GM08714 (cell line): ENCODE data around the gene FNTB.

Experiments
- H3K4me3 ChIP-seq: fragments of 200-500 bp; sonication (Bioruptor generic); 2 replicates; pipeline ENCODE4 v1.5.1; 2014; ENCODE audit warnings: mild to moderate bottlenecking, low read length, inconsistent platforms
- ZNF274 ChIP-seq: IDR thresholded peaks from 2 replicates; pipeline ENCODE4 v1.6.1; 2012; ENCODE audit warnings: mild to moderate bottlenecking, low read depth, low read length

FNTB gene

GRCh38 chr14:65032319-65032718, 45.6 kb downstream of the FNTB start:
- no peak for TF ChIP-seq ZNF274
- H3K4me3 ChIP-seq: no peak overlapping the region

- no peak overlapping the region for H3K4me3 ChIP-seq
- no peak for TF ChIP-seq ZNF274
Measured at GRCh38 chr14:65033181-65033580, 46.5 kb downstream of the FNTB start.

GRCh38 chr14:65034021-65034420, 47.3 kb downstream of the FNTB start:
- no peak for TF ChIP-seq ZNF274
- no peak overlapping the region for H3K4me3 ChIP-seq

GRCh38 chr14:65035049-65035448, 48.4 kb downstream of the FNTB start:
- H3K4me3 ChIP-seq: no peak overlapping the region
- no peak for TF ChIP-seq ZNF274

- H3K4me3 ChIP-seq: no peak overlapping the region
- no peak for TF ChIP-seq ZNF274
Measured at GRCh38 chr14:65038966-65039365, 52.3 kb downstream of the FNTB start.

- no peak for TF ChIP-seq ZNF274
- H3K4me3 ChIP-seq: no peak overlapping the region
Measured at GRCh38 chr14:65040666-65041433, 54.2 kb downstream of the FNTB start.

- no peak overlapping the region for H3K4me3 ChIP-seq
- no peak for TF ChIP-seq ZNF274
Measured at GRCh38 chr14:65041434-65041915, 54.8 kb downstream of the FNTB start.

- TF ChIP-seq ZNF274: no peak
- H3K4me3 ChIP-seq: no peak overlapping the region
Measured at GRCh38 chr14:65042296-65042695, 55.6 kb downstream of the FNTB start.

GRCh38 chr14:65042731-65043372, 56.2 kb downstream of the FNTB start:
- TF ChIP-seq ZNF274: no peak
- no peak overlapping the region for H3K4me3 ChIP-seq

- H3K4me3 ChIP-seq: no peak overlapping the region
- TF ChIP-seq ZNF274: no peak
Measured at GRCh38 chr14:65043893-65044595, 57.3 kb downstream of the FNTB start.

GRCh38 chr14:65044596-65044959, 57.9 kb downstream of the FNTB start:
- TF ChIP-seq ZNF274: no peak
- no peak overlapping the region for H3K4me3 ChIP-seq

- no peak overlapping the region for H3K4me3 ChIP-seq
- no peak for TF ChIP-seq ZNF274
Measured at GRCh38 chr14:65045006-65045405, 58.3 kb downstream of the FNTB start.

- no peak for TF ChIP-seq ZNF274
Measured at GRCh38 chr14:65045709-65046108, 59.0 kb downstream of the FNTB start.

GRCh38 chr14:65052832-65053231, 66.1 kb downstream of the FNTB start:
- TF ChIP-seq ZNF274: no peak
- H3K4me3 ChIP-seq: no peak overlapping the region

More at GRCh38 chr14:65045709-65046108, 59.0 kb downstream of the FNTB start:
- no peak overlapping the region for H3K4me3 ChIP-seq

GRCh38 chr14:65053466-65053865, 66.8 kb downstream of the FNTB start:
- no peak overlapping the region for H3K4me3 ChIP-seq
- no peak for TF ChIP-seq ZNF274
